ENCODE results near the gene ZMIZ1.
A peak's percentile ranks its signal among the peaks of the same experiment; 100 is the strongest.

The ZMIZ1 gene

GRCh38 chr10:79230328-79230830, 161.6 kb downstream of the ZMIZ1 start:
- no peak for DNase-seq (ENCODE audit: low read depth)

GRCh38 chr10:79230850-79231249, 162.1 kb downstream of the ZMIZ1 start:
- DNase-seq (ENCODE audit: low read depth) = no peak

DNA sequence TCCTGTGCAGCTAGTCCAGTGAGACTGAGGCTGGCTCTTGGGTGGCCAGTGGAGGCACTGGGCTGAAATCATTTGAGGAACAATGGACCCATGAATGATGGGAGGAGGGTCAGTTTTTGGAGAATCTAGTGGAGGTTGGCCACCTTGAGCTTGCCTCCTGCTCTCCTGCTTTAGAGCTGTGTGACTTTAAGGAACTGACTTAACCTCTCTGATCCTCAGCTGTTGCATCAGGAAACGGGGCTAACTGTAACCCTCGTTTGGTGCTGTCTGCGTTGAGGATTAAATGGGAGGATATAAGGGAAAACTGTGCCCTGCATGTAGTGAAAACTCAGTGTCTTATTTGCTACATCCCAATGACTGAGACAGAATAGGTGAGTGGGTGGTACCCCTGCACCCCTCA, 163.1 kb downstream of the ZMIZ1 start:
- DNase-seq (ENCODE audit: low read depth) = no peak

- DNase-seq (ENCODE audit: low read depth) = no peak
These were observed 164.1 kb downstream of the ZMIZ1 start for GRCh38 chr10:79232864-79233263.

- DNase-seq (ENCODE audit: low read depth) = peak; percentile 80
These were observed 165.9 kb downstream of the ZMIZ1 start for GRCh38 chr10:79234391-79235315.

DNA sequence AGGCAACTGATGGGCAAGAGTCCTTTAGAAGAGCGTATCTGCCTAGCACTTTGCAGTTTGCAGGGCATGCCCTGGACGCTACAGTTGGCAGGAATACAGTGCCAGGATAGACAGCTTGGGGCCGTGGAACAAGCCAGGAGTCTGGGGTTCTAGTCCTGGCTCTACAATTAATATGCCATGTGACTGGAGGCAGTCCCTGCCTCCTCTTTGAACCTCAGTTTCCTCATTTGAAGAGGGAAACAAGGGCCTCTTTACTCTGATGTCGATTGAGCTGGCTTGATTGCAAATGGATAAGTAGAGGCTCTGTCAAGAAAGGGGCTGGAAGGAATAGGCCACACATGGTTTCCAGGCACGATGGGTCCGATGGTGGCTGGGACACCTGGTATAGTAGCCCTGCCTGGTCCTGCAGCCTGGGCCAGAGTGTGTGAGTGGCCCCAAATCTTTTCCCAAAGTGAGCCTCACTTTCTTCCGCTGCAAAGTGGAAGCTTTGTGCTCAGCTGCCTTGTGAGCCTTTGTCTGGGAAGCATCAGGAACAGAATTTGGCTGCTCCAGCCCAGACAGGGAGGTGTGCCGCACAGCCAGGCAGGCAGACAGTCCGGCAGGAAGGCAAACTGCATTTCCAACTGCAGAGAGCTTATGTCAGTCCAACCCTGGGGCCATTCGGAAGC, 167.1 kb downstream of the ZMIZ1 start:
- DNase-seq (ENCODE audit: low read depth) = no peak

DNA sequence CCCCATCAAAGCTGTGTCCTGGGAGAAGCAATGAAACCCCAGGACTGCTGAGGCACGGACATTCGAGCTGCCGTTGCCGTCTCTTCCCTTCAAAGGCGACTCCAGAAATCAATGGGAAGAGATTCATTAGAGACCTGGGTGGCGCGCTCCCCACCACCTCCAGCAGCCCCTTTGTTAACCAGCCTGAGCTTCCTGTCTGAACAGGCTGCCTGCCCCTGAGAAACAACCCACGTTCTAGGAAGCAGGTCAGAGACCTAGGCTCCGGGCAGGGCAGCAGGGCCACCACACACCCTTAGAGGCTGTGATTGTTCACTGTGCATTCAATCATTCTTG, 167.6 kb downstream of the ZMIZ1 start:
- no peak for DNase-seq (ENCODE audit: low read depth)

- DNase-seq (ENCODE audit: low read depth) = no peak
These were observed 168.8 kb downstream of the ZMIZ1 start for GRCh38 chr10:79237454-79238157.

DNA sequence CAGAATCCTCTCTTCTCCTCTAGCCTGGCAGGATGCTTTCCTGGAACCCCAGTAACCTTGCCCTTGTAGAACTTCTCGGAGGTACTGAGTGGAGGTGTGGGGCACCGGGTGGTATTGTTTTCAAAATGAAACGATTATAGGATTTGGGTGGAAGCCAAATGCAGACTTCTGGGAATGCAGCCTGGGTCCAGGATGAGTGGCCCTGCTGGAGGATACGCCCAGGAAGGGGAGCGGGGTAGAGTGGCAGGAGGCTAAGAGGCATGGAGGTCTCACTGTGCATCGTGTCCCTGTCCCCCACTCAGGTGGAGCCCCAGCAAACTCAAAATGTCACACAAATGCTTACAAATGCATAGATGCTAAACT, 169.4 kb downstream of the ZMIZ1 start:
- DNase-seq (ENCODE audit: low read depth) = no peak

GRCh38 chr10:79238606-79239005, 169.8 kb downstream of the ZMIZ1 start:
- peak; percentile 47 for DNase-seq (ENCODE audit: low read depth)

GRCh38 chr10:79239275-79239779, 170.6 kb downstream of the ZMIZ1 start:
- peak; percentile 60 for DNase-seq (ENCODE audit: low read depth)

- DNase-seq (ENCODE audit: low read depth) = peak; percentile 66
These were observed 171.3 kb downstream of the ZMIZ1 start for GRCh38 chr10:79239924-79240581.

- no peak for DNase-seq (ENCODE audit: low read depth)
These were observed 172.8 kb downstream of the ZMIZ1 start for GRCh38 chr10:79241629-79241989.

DNA sequence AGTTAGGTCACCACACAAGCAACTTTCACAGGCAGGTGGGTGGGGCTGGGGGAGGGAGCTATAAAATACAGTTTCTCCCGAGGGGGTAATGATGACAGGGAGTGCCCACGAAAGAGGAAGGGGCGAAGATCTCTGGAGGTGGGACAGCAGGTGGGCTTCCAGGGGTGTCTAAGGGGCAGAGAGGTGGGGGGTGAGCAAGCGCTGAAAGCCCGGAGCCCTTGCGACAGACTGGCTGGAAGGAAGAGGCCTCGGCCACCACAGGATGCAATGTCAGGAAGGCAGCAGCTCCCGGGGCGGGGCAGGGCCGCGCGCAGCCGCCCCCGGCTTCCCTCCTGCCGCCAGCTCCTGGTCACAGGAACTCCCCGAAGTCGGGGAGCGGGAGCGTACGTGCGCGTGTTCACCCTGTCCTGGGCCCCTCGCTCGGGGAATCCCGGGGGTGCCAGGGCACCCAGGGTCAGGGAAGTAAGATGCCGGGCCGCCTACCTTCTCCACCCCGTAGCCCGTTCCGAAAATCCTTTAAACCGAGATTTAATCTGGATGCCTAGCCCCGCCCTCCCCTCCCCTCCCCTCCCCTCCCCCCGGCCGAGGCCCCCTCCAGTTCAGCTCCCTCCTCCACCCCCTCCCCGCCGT, 173.3 kb downstream of the ZMIZ1 start:
- DNase-seq (ENCODE audit: low read depth) = no peak

- DNase-seq (ENCODE audit: low read depth) = peak; percentile 70
These were observed 173.9 kb downstream of the ZMIZ1 start for GRCh38 chr10:79242620-79243152.

DNA sequence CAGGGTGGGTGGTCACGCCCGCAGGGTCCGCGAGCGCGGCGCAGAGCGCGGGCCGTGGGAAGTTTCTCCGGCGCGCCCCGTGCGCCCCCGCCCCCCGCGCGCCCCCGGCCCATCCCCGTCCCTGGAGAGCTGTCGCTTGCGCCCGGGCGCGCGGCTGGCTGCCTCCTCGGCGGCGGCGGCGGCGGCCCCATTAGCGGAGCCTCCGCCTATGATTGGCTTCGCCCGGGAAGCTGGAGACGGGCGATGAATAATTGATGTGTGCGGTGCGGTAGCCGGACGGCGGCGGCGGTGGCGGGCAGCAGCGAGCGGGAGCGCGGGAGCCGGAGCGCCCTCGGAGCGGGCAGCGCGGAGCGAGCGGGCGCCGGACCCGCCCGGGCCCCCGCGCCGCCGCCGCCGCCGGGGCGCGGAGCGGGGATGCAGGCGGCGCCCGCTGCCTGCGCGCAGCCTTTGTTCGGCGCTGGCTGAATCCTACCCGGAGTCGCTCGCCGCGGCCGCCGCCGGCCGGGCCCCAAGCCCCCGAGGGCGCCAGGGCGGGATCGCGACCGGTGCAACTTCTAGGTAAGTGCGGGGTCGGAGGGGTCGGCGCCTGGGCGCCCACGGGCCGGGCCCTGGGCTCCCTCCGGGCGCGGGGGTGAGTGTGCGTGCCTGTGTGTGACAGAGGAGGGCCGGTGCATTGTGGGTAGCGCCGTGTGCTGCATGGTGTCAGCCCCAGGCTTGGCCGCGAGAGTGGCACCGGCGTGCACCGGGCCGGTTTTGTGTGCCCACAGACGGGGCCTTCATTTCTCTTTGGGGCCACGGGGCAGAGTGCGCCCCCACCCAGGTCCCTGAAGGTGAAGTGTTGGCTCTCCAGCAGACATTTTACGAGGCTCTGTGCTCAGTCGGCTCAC, 174.7 kb downstream of the ZMIZ1 start:
- DNase-seq (ENCODE audit: low read depth) = no peak

- no peak for DNase-seq (ENCODE audit: low read depth)
These were observed 175.3 kb downstream of the ZMIZ1 start for GRCh38 chr10:79244068-79244442.

DNA sequence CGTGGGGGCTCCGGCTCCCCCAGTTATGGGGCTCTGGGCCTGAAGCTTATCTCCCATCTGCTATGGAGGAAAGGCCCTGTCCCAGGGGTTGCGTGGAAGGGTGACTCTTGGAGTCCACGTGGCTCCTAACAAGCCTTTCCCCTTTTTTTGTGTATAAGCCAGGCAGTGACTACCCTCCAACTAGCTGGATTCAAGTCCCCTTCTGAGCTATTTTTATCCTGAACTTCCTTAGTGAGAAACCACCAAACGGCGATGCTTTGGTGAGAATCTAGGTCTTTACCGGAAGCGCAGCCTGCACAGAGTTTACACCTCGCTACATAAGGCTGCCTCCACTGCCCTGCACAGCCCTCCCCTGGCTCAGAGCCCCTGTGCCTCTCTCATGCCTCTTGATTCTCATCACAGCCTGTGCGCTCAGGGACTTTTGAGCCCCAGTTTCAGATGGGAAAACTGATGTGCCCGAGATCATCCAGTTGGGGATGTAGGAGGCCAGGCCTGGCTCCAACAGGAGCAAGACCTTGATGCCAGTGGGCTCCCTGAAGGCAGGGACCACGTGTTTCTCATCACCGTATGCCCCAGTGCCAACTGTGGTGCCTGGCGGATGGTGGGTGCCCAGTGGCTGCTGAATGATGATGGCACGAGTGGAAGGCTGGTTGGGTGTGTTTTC, 176.2 kb downstream of the ZMIZ1 start:
- DNase-seq (ENCODE audit: low read depth) = no peak

- DNase-seq (ENCODE audit: low read depth) = no peak
These were observed 176.9 kb downstream of the ZMIZ1 start for GRCh38 chr10:79245539-79246208.

All from amniotic epithelial cell (primary cell).